ENCODE results near the gene MTAP. TPM values are rescaled to one million over a fixed set of nuclear protein-coding genes. Genes with fewer than 3 reads are reported as not detected.

MTAP gene
- total and polyA plus RNA-seq, 2 donors (not counting 1 experiment from before 2014, with no cell fraction given) = 9.8 to 38.4 TPM

GRCh38 chr9:21982861-21983560 lies 180.6 kb downstream of the MTAP start:
- no peak overlapping the region for H2AFZ ChIP-seq (ENCODE audit: insufficient read depth, low read depth, low read length, poor library complexity, severe bottlenecking)
- ChIA-PET CTCF (interaction anchor here (1.5 to 4.0 kb wide), 5 partner anchors 11 to 261 kb away, joined by 3 to 18 read pairs (median 6); partner anchors contain the start of genes CDKN2A, CDKN2B and CDKN2B-AS1), POLR2A (no interaction called here)
- peaks cover 5 to 55% (median 20%) of the 10 kb centered on the region in 4 experiments for H3K27me3 ChIP-seq (replicated peaks in 1 of 4; ENCODE audit: control extremely low read depth in 1 of 4, control insufficient read depth in 3 of 4, insufficient read depth in 4 of 4, low read length in 3 of 4)
- H3K4me1 Mint-ChIP-seq = peaks cover 4% of the 10 kb centered on the region
- H3K4me3 Mint-ChIP-seq = no peak overlapping the region
- no peaks in the 10 kb centered on the region for H3K9me3 Mint-ChIP-seq (ENCODE audit: insufficient read depth)
- WGBS (ENCODE audit: insufficient coverage) = no CpG with 5 or more reads among the region's 1 CpG
- TF ChIP-seq EZH2 (IDR thresholded peaks at IDR 0.05; ENCODE audit: borderline replicate concordance, insufficient read depth, low read depth, low read length, poor library complexity, severe bottlenecking) (no peak), CTCF (IDR thresholded peaks at IDR 0.05) (no peak)
- H3K27me3 Mint-ChIP-seq = peaks cover 52% of the 10 kb centered on the region
- peaks cover 0 to 7% of the 10 kb centered on the region in 2 donors for H3K4me1 ChIP-seq (ENCODE audit: control insufficient read depth in 2 of 2, insufficient read depth in 2 of 2, low read length in 2 of 2)
- H3K4me2 ChIP-seq (replicated peaks; ENCODE audit: low read depth, low read length, poor library complexity, severe bottlenecking) = no peak overlapping the region
- H3K79me2 ChIP-seq (ENCODE audit: control insufficient read depth, insufficient read depth, low read length) = no peaks in the 10 kb centered on the region
- DNase-seq (no peak), ATAC-seq (ENCODE audit: low read depth) (no peak)
- H3K27ac ChIP-seq (ENCODE audit: low read length in 2 of 2) = no peak overlapping the region
- H4K20me1 ChIP-seq (ENCODE audit: control insufficient read depth, insufficient read depth, low read length, poor library complexity, severe bottlenecking) = no peaks in the 10 kb centered on the region
- peaks cover 0 to 5% (median 0%) of the 10 kb centered on the region in 3 donors for H3K9me3 ChIP-seq (ENCODE audit: control extremely low read depth in 1 of 3, control insufficient read depth in 2 of 3, insufficient read depth in 1 of 3, low read length in 2 of 3)
- no peaks in the 10 kb centered on the region for H3K36me3 ChIP-seq (replicated peaks in 1 of 2; ENCODE audit: control extremely low read depth in 1 of 2, control insufficient read depth in 1 of 2, extremely low read depth in 1 of 2, insufficient read depth in 2 of 2, low read length in 1 of 2)
- H3K9ac ChIP-seq (ENCODE audit: low read length) = no peak overlapping the region
- H3K4me3 ChIP-seq (ENCODE audit: control extremely low read depth in 1 of 5, extremely low read depth in 1 of 5, insufficient read depth in 1 of 5, low read depth in 2 of 5, low read length in 4 of 5) = no peak overlapping the region
- intact Hi-C loops (cut with micrococcal nuclease) = no loop called here
- H3K27ac Mint-ChIP-seq = no peak overlapping the region

GRCh38 chr9:21983561-21983935 lies 181.1 kb downstream of the MTAP start:
- CTCF ChIA-PET = interaction anchor here (1.5 to 4.0 kb wide), 5 partner anchors 11 to 260 kb away, joined by 3 to 18 read pairs (median 6); partner anchors contain the start of genes CDKN2A, CDKN2B and CDKN2B-AS1
- no peak overlapping the region for H3K4me3 Mint-ChIP-seq
- no peak for DNase-seq
- Histone ChIP-seq H3K4me2 (replicated peaks; ENCODE audit: low read depth, low read length, poor library complexity, severe bottlenecking) (no peak overlapping the region), H2AFZ (ENCODE audit: insufficient read depth, low read depth, low read length, poor library complexity, severe bottlenecking) (no peak overlapping the region), H3K36me3 (replicated peaks in 1 of 2; ENCODE audit: control extremely low read depth in 1 of 2, control insufficient read depth in 1 of 2, extremely low read depth in 1 of 2, insufficient read depth in 2 of 2, low read length in 1 of 2) (no peaks in the 10 kb centered on the region), H3K4me1 (ENCODE audit: control insufficient read depth in 2 of 2, insufficient read depth in 2 of 2, low read length in 2 of 2) (peaks cover 0 to 7% of the 10 kb centered on the region in 2 donors), H3K27me3 (replicated peaks in 1 of 4; ENCODE audit: control extremely low read depth in 1 of 4, control insufficient read depth in 3 of 4, insufficient read depth in 4 of 4, low read length in 3 of 4) (peaks cover 5 to 57% (median 24%) of the 10 kb centered on the region in 4 experiments), H3K4me3 (ENCODE audit: control extremely low read depth in 1 of 5, extremely low read depth in 1 of 5, insufficient read depth in 1 of 5, low read depth in 2 of 5, low read length in 4 of 5) (no peak overlapping the region), H3K27ac (ENCODE audit: low read length in 2 of 2) (no peak overlapping the region), H3K79me2 (ENCODE audit: control insufficient read depth, insufficient read depth, low read length) (no peaks in the 10 kb centered on the region), H3K9me3 (ENCODE audit: control extremely low read depth in 1 of 3, control insufficient read depth in 2 of 3, insufficient read depth in 1 of 3, low read length in 2 of 3) (peaks cover 0 to 5% (median 0%) of the 10 kb centered on the region in 3 donors), H3K9ac (ENCODE audit: low read length) (no peak overlapping the region), H4K20me1 (ENCODE audit: control insufficient read depth, insufficient read depth, low read length, poor library complexity, severe bottlenecking) (no peaks in the 10 kb centered on the region)
- H3K27me3 Mint-ChIP-seq = peaks cover 53% of the 10 kb centered on the region
- TF ChIP-seq CTCF (IDR thresholded peaks at IDR 0.05) (no peak), EZH2 (IDR thresholded peaks at IDR 0.05; ENCODE audit: borderline replicate concordance, insufficient read depth, low read depth, low read length, poor library complexity, severe bottlenecking) (no peak)
- no CpG with 5 or more reads among the region's 1 CpG for WGBS (ENCODE audit: insufficient coverage)
- peaks cover 4% of the 10 kb centered on the region for H3K4me1 Mint-ChIP-seq
- no peaks in the 10 kb centered on the region for H3K9me3 Mint-ChIP-seq (ENCODE audit: insufficient read depth)
- ATAC-seq (ENCODE audit: low read depth) = no peak
- no peak overlapping the region for H3K27ac Mint-ChIP-seq
- POLR2A ChIA-PET = no interaction called here
- intact Hi-C loops (cut with micrococcal nuclease) = no loop called here

All from B cell (primary cell).